ENCODE results near the gene PVR. TPM values are rescaled to one million over a fixed set of nuclear protein-coding genes. Genes with fewer than 3 reads are reported as not detected.

The PVR gene
- total RNA-seq, 4 donors from 2014 or later, result 26.2 to 49.0 (median 33.3) TPM

DNA sequence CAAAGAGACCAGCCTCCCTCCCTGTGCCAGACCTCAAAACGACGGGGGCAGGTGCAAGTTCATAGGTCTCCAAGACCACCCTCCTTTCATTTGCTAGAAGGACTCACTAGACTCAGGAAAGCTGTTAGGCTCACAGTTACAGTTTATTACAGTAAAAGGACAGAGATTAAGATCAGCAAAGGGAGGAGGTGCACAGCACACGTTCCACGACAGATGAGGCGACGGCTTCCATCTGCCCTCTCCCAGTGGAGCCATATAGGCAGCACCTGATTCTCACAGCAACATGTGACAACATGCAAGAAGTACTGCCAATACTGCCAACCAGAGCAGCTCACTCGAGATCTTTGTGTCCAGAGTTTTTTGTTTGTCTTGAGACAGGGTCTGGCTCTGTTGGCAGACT is 18.2 kb downstream of the PVR start:
- H3K36me3 ChIP-seq, result peaks cover 0 to 21% (median 9%) of the 10 kb centered on the region in 4 donors
- H3K4me3 ChIP-seq, result no peak overlapping the region
- no peak overlapping the region for H3K27ac ChIP-seq
- H3K9me3 ChIP-seq, result no peaks in the 10 kb centered on the region
- whole genome bisulfite sequencing, 2 donors (ENCODE audit: low coverage in 1 of 2), result 71% methylated on average over 7 of the region's 7 CpGs; no CpG with 5 or more reads in 1 of the 2 donors
- no peak for TF ChIP-seq POLR2A (IDR thresholded peaks at IDR 0.05)
- no peak for TF ChIP-seq EP300 (IDR thresholded peaks at IDR 0.05; ENCODE audit: low read depth)
- TF ChIP-seq POLR2AphosphoS5 (IDR thresholded peaks at IDR 0.05), result no peak
- TF ChIP-seq, protein P1, sequence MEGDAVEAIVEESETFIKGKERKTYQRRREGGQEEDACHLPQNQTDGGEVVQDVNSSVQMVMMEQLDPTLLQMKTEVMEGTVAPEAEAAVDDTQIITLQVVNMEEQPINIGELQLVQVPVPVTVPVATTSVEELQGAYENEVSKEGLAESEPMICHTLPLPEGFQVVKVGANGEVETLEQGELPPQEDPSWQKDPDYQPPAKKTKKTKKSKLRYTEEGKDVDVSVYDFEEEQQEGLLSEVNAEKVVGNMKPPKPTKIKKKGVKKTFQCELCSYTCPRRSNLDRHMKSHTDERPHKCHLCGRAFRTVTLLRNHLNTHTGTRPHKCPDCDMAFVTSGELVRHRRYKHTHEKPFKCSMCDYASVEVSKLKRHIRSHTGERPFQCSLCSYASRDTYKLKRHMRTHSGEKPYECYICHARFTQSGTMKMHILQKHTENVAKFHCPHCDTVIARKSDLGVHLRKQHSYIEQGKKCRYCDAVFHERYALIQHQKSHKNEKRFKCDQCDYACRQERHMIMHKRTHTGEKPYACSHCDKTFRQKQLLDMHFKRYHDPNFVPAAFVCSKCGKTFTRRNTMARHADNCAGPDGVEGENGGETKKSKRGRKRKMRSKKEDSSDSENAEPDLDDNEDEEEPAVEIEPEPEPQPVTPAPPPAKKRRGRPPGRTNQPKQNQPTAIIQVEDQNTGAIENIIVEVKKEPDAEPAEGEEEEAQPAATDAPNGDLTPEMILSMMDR (IDR thresholded peaks at IDR 0.05), result no peak
- no peak for DNase-seq
- intact Hi-C loops (cut with DNase I; ENCODE audit: low total_unique reads), result no loop called here
- in situ Hi-C loops (cut with MboI; ENCODE audit: low pct_ligation_motif_present in 1 of 4, low pct_unique_long_range_greater_than_20kb in 1 of 4, low sequenced_read_pairs in 3 of 4), result loop anchor here in 1 of 4 donors (5.0 kb wide), 1 partner anchor 90 kb away; no protein-coding TSS in a partner anchor
- no peaks in the 10 kb centered on the region for H3K27me3 ChIP-seq
- no peaks in the 10 kb centered on the region for H3K4me1 ChIP-seq

- WGBS, 2 donors (ENCODE audit: low coverage in 1 of 2), result 74 to 78% methylated on average over 5 to 7 of the region's 7 CpGs
- peaks cover 0 to 21% (median 9%) of the 10 kb centered on the region in 4 donors for H3K36me3 ChIP-seq
- intact Hi-C loops (cut with DNase I; ENCODE audit: low total_unique reads), result no loop called here
Observed at GRCh38 chr19:44662691-44663385, 19.1 kb downstream of the PVR start.

GRCh38 chr19:44663996-44664395 is 20.3 kb downstream of the PVR start:
- no peaks in the 10 kb centered on the region for H3K9me3 ChIP-seq
- in situ Hi-C loops (cut with MboI; ENCODE audit: low pct_ligation_motif_present in 1 of 4, low pct_unique_long_range_greater_than_20kb in 1 of 4, low sequenced_read_pairs in 3 of 4), result loop anchor here in 1 of 4 donors (5.0 kb wide), 1 partner anchor 92 kb away; no protein-coding TSS in a partner anchor
- no peaks in the 10 kb centered on the region for H3K27me3 ChIP-seq
- H3K36me3 ChIP-seq, result peaks cover 0 to 19% (median 9%) of the 10 kb centered on the region in 4 donors
- no peak for DNase-seq
- no peaks in the 10 kb centered on the region for H3K4me1 ChIP-seq
- TF ChIP-seq POLR2A (IDR thresholded peaks at IDR 0.05) (no peak), POLR2AphosphoS5 (IDR thresholded peaks at IDR 0.05) (no peak), EP300 (IDR thresholded peaks at IDR 0.05; ENCODE audit: low read depth) (no peak)
- TF ChIP-seq, protein P1 (IDR thresholded peaks at IDR 0.05), result no peak
- 97% methylated on average over 5 of the region's 5 CpGs; no CpG with 5 or more reads in 1 of the 2 donors for WGBS, 2 donors (ENCODE audit: low coverage in 1 of 2)
- no peak overlapping the region for H3K4me3 ChIP-seq
- intact Hi-C loops (cut with DNase I; ENCODE audit: low total_unique reads), result no loop called here
- no peak overlapping the region for H3K27ac ChIP-seq

More at GRCh38 chr19:44662691-44663385, 19.1 kb downstream of the PVR start:
- Histone ChIP-seq H3K27me3 (no peaks in the 10 kb centered on the region), H3K27ac (no peak overlapping the region), H3K9me3 (no peaks in the 10 kb centered on the region), H3K4me3 (no peak overlapping the region), H3K4me1 (no peaks in the 10 kb centered on the region)
- in situ Hi-C loops (cut with MboI; ENCODE audit: low pct_ligation_motif_present in 1 of 4, low pct_unique_long_range_greater_than_20kb in 1 of 4, low sequenced_read_pairs in 3 of 4), result loop anchor here in 1 of 4 donors (5.0 kb wide), 1 partner anchor 91 kb away; no protein-coding TSS in a partner anchor
- no peak for DNase-seq
- TF ChIP-seq EP300 (IDR thresholded peaks at IDR 0.05; ENCODE audit: low read depth) (no peak), POLR2A (IDR thresholded peaks at IDR 0.05) (no peak), POLR2AphosphoS5 (IDR thresholded peaks at IDR 0.05) (no peak)
- TF ChIP-seq, protein P1 (IDR thresholded peaks at IDR 0.05), result no peak

GRCh38 chr19:44664976-44665375 is 21.3 kb downstream of the PVR start:
- in situ Hi-C loops (cut with MboI; ENCODE audit: low pct_ligation_motif_present in 1 of 4, low pct_unique_long_range_greater_than_20kb in 1 of 4, low sequenced_read_pairs in 3 of 4), result loop anchor here in 1 of 4 donors (5.0 kb wide), 1 partner anchor 93 kb away; no protein-coding TSS in a partner anchor
- no peak for DNase-seq
- Histone ChIP-seq H3K36me3 (peaks cover 0 to 15% (median 6%) of the 10 kb centered on the region in 4 donors), H3K4me3 (no peak overlapping the region), H3K27ac (no peak overlapping the region), H3K27me3 (no peaks in the 10 kb centered on the region), H3K9me3 (no peaks in the 10 kb centered on the region), H3K4me1 (no peaks in the 10 kb centered on the region)
- TF ChIP-seq EP300 (IDR thresholded peaks at IDR 0.05; ENCODE audit: low read depth), result no peak
- TF ChIP-seq, protein P1 (IDR thresholded peaks at IDR 0.05), result no peak
- no peak for TF ChIP-seq POLR2A (IDR thresholded peaks at IDR 0.05)
- TF ChIP-seq POLR2AphosphoS5 (IDR thresholded peaks at IDR 0.05), result no peak
- WGBS, 2 donors (ENCODE audit: low coverage in 1 of 2), result 94 to 100% methylated on average over 2 to 10 of the region's 10 CpGs
- intact Hi-C loops (cut with DNase I; ENCODE audit: low total_unique reads), result no loop called here
